HS-5 (cell line): ENCODE data around the gene TADA3.

Experiments used
- DNase-seq: peaks from one replicate; pipeline ENCODE4 v3.0.0-alpha.2; 2012; ENCODE audit warnings: low read depth

Gene TADA3

GRCh38 chr3:9809615-9810432, 17.6 kb upstream of the TADA3 start, which contains the start of gene TTLL3:
TTLL3 (plus strand) TSS chr3:9810262; CDS start chr3:9810662, 400 bp downstream.
- DNase-seq: peak; percentile 13

DNA sequence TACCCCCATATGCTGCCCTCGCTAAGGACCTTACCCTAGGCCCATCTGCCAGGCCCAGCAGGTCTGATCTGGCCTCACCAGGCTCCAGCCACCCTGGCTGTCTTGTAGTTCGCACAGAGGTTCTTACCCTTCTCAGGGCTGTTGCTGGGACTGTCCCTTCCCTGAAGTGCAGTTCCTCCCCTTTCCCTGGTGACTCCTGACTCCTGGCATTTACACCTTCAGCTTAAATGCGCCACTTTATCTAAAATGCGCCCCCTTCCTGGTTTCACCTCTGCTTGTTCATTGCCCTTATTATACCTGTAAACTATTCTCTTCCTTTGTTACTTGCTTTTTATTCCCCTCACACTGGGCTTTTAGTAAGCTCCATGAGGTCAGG, 17.0 kb upstream of the TADA3 start:
- DNase-seq: no peak

GRCh38 chr3:9808345-9809037, 16.2 kb upstream of the TADA3 start:
- DNase-seq: peak; percentile 20

- no peak for DNase-seq
These were observed 15.7 kb upstream of the TADA3 start for GRCh38 chr3:9807981-9808344.

DNA sequence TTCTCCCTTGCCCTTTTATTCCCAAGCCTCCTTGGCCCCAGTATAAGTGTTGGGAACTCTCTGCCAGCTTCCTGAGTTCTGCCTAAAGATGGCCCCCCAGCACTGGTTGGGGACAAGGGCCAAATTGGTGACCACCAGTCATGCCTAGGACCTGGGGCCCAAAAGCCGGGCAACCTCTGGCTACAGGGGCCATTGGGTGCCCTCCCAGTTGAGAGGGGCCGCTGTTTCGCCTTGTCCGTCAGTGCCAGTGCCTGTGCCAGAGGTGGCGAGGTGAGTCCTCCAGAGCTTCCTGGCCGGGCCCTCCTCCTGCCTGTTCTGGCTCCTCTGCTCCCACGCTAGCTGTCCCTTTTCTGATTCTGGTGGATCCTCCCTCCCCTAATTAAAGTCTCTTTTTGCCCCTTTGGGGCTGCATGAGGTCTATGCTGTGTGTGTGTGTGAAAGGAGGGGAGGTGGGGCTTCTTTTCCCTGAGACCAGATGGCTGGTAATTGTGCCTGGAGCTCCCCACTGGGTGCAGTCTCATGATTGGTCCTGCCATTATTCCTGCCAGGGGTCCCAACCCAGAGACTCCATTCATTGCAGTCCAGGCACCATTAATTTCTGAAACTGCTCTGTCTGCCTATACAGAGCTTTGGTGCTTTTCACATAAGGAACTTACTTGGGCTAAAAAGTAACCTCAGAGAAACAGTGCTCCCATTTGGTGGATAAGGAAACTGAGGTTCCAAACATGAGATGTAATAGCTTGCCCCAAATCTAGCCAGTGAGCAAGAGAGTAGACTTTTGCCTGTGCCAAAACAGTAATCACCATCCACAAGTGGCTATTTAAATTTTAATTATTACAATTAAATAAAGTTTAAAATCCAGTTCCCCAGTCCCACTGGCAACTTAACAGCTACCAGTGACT, 14.7 kb upstream of the TADA3 start:
- no peak for DNase-seq

GRCh38 chr3:9806137-9806536, 13.9 kb upstream of the TADA3 start:
- no peak for DNase-seq

DNA sequence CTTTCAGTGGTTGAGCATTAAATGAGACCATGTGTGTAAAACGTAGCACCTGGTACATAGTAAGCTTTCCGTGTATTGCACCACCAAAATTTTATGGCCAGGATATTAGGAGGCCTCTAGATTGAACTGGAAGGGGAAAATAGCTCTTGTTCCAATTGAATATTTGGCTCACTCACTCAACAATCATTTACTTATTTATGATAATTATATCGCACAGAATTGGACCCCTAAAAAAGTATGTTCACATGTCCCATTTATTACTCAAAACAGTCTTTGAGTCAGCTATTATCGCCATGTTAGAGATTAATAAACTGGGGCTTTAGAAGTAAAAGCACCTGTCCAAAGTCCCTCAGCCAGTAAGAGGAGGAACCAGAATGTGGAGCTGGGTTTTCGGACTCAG, 12.7 kb upstream of the TADA3 start:
- DNase-seq: no peak

- no peak for DNase-seq
These were observed 11.2 kb upstream of the TADA3 start for GRCh38 chr3:9803494-9803893.

- no peak for DNase-seq
These were observed 8.3 kb upstream of the TADA3 start for GRCh38 chr3:9800529-9800928.

DNA sequence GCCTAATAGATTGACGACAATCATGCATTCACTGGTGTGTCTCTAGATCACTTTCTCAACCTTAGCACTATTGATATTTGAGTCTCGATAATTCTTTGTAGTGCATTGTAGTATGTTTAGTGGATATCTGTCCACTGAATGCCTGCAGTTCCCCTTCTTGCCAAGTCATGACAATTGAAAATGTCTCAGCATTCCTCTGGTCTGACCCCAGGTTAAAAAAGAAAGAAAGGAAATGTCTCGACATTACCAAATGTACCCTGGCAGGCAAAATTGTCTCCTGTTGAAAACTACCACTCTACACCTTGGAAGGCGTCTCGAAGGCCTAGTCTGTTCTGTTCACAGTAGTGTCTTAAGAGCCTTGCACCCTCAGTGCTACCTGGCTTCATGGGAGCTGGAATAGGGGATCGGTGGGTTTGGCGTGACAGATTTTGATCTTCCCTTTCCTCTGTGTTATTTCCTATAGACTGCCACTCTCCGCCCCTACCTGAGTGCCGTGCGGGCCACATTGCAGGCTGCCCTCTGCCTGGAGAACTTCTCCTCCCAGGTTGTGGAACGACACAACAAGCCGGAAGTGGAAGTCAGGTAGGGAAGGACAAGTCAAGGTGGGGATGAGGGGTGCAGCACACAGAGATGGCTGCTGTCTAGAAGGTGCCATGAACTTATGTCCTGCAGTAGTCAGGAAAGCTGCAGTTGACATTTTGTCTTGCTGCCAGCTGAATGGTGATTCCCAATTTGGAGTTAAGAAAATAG, 5.1 kb upstream of the TADA3 start:
- DNase-seq: no peak

GRCh38 chr3:9795207-9795606, 2.9 kb upstream of the TADA3 start:
- DNase-seq: no peak

DNA sequence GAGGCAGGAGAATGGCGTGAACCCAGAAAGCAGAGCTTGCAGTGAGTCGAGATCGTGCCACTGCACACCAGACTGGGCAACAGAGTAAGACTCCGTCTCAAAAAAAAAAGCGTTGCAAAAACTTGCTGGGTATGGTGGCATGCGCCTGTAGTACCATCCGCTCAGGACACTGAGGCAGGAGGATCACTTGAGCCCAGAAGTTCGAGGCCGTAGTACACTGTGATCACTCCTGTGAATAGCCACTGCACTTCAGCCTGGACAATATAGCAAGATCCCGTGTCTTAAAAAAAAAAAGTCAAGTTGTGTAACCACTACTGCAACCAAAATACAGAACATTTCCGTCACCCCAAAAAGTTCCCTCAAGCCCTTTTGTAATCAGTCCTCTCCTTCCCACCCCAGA, 2.1 kb upstream of the TADA3 start:
- no peak for DNase-seq

DNA sequence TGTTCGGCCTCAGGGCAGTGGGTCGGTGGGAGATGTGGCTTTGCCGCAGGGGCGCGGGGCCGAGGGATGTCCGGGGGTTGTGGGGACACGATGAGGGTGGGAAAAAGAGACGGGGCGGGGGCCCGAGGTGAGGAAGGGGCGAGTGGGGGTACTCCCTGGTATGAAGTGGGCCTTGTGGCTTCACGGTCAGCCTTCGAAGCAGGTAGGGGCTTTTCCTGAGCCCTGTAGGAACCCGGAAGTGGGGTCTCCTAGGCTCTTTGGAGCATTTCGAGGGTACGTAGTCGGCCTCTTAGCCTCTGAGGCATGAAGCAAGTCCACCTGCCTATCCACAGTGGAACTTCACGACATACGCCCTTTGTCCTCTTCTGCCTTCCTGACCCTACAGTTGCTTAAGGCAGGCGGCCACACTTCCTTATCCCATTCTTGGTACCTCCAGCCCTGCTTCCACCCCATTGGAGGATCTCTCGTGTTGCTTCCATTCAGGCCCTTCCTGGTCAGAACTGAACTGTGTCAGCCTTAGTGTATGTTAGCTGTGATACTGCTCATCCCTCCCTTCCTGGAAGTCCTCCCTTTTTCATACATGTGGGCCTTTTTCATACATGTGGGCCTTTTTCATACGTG, 998 bp upstream of the TADA3 start:
- no peak for DNase-seq

GRCh38 chr3:9791790-9792404, 376 bp downstream of the TADA3 start:
- DNase-seq: no peak

- no peak for DNase-seq
These were observed 1.1 kb downstream of the TADA3 start for GRCh38 chr3:9791127-9791526.

DNA sequence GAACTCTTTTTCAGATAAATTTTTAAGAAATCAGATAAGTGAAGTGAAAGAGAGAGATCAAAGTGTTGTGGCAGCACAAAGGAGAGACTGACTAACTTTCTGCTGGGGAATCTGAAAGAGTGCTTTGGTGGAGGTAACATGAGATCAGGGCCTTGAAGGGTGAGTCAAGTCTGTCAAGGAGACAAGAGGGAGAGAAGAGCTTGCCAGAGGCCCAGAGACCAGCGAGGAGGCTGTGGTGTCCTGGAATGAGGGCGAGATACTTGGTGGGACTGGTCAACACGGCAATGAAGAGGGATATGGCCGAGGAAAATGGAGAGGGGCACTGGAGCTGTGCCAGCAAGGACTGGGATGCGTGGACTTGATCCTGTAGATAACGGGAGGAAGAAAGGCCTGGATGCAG, 4.6 kb downstream of the TADA3 start:
- DNase-seq: no peak

- no peak for DNase-seq
These were observed 5.2 kb downstream of the TADA3 start for GRCh38 chr3:9786825-9787669.

DNA sequence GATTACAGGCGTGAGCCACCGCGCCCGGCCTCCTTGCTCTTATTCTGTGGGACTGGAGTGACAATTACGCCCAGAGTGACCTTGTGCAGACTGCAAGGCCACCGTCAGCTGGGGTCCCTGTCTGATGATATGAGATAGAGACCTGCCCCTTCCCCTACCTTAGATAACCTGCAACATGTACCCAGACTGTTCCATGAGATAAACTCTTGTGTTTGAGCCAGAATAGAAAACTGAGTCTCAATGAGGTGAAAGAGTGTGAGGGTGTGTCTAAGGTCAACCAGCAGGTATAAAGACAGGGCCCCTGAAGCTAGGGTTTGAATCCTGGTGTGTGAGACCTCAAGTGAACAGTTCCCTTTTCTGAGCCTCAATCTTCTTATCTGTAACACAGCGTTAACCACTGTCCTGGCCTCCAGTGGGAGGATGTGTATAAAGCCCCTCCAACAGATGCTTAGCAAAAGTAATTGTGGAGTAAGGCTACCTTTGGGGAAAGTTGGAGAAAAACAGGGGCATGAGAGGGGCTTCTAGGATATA, 6.0 kb downstream of the TADA3 start:
- DNase-seq: no peak

GRCh38 chr3:9785602-9786001, 6.7 kb downstream of the TADA3 start:
- DNase-seq: no peak

DNA sequence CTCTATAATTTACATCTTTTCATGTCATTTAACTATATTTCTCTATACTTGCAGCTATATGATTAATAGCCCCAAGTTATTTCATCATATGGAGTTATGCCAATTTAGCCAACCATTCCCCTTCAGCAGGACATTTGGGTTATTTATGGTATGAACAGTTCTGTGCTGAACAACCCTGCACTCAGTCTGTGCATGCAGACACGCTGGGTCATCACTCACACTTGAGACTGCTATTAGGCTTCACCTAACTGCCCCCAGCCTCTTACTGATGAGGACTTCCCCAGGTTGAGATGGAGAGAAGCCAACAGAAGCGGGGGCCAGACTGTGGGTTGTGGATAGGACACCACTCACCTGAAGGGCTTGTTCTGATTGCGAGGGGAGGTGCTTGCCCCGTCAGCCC, 7.3 kb downstream of the TADA3 start:
- no peak for DNase-seq
